H9 (cell line): ENCODE measurements around the gene CRYGS. TPM values are rescaled to one million over a fixed set of nuclear protein-coding genes. Genes with fewer than 3 reads are reported as not detected.
A peak's percentile ranks its signal among the peaks of the same experiment; 100 is the strongest.

Experiments used
- DNase-seq: peaks from one replicate; pipeline ENCODE4 v3.0.0-alpha.2; 2017
- H2AFZ ChIP-seq: one replicate; pipeline ENCODE4 v1.6.1; 2013; ENCODE audit warnings: mild to moderate bottlenecking, low read length, control low read depth, moderate library complexity
- H2AK5ac ChIP-seq: 2 replicates; pipeline ENCODE4 v1.6.1; 2013; ENCODE audit warnings: low read length, control low read depth, mixed read lengths; ENCODE audit not compliant: insufficient read length
- H2BK120ac ChIP-seq: one replicate; pipeline ENCODE4 v1.6.1; 2013; ENCODE audit warnings: low read depth, mild to moderate bottlenecking, low read length, control low read depth, inconsistent platforms; ENCODE audit not compliant: poor library complexity, severe bottlenecking
- H2BK12ac ChIP-seq: 2 replicates; pipeline ENCODE4 v1.6.1; 2013; ENCODE audit warnings: low read length, control low read depth, mixed read lengths, low read depth; ENCODE audit not compliant: insufficient read length
- H2BK15ac ChIP-seq: 2 replicates; pipeline ENCODE4 v1.6.1; 2013; ENCODE audit warnings: low read depth, low read length, control low read depth
- H2BK20ac ChIP-seq: one replicate; pipeline ENCODE4 v1.6.1; 2013; ENCODE audit warnings: low read depth, mild to moderate bottlenecking, low read length, control low read depth, inconsistent platforms; ENCODE audit not compliant: poor library complexity, severe bottlenecking
- H2BK5ac ChIP-seq: 2 replicates; pipeline ENCODE4 v1.6.1; 2013; ENCODE audit warnings: low read length, control low read depth, mixed read lengths; ENCODE audit not compliant: insufficient read length
- H3K14ac ChIP-seq: 2 replicates; pipeline ENCODE4 v1.6.1; 2013; ENCODE audit warnings: low read length, control low read depth; ENCODE audit not compliant: insufficient read depth
- H3K18ac ChIP-seq: 2 replicates; pipeline ENCODE4 v1.6.1; 2013; ENCODE audit warnings: low read depth, mild to moderate bottlenecking, mixed read lengths, low read length, control low read depth; ENCODE audit not compliant: insufficient read length
- H3K23ac ChIP-seq: 2 replicates; pipeline ENCODE4 v1.6.1; 2013; ENCODE audit warnings: low read length, control low read depth, mixed read lengths, low read depth; ENCODE audit not compliant: insufficient read length
- H3K23me2 ChIP-seq: 2 replicates; pipeline ENCODE4 v1.6.1; 2013; ENCODE audit warnings: low read depth, mild to moderate bottlenecking, mixed read lengths, low read length, control low read depth; ENCODE audit not compliant: insufficient read length, poor library complexity, severe bottlenecking
- H3K27ac ChIP-seq: 2 replicates; pipeline ENCODE4 v1.5.1; 2013; ENCODE audit warnings: low read length, control low read depth, mixed read lengths, low read depth; ENCODE audit not compliant: insufficient read length
- H3K27me3 ChIP-seq: 2 replicates; pipeline ENCODE4 v1.6.1; 2013; ENCODE audit warnings: low read length, control low read depth, inconsistent platforms; ENCODE audit not compliant: insufficient read depth
- H3K4ac ChIP-seq: 2 replicates; pipeline ENCODE4 v1.6.1; 2013; ENCODE audit warnings: low read depth, mild to moderate bottlenecking, control low read depth, inconsistent platforms, low read length, moderate library complexity
- H3K4me1 ChIP-seq: 2 replicates; pipeline ENCODE4 v1.6.1; 2013; ENCODE audit warnings: low read length, control low read depth, inconsistent platforms; ENCODE audit not compliant: insufficient read depth
- H3K4me2 ChIP-seq: 2 replicates; pipeline ENCODE4 v1.6.1; 2013; ENCODE audit warnings: low read length, control low read depth, mixed read lengths; ENCODE audit not compliant: insufficient read length, insufficient read depth
- H3K56ac ChIP-seq: 2 replicates; pipeline ENCODE4 v1.6.1; 2013; ENCODE audit warnings: low read depth, mild to moderate bottlenecking, mixed read lengths, low read length, control low read depth; ENCODE audit not compliant: insufficient read length
- H3K79me1 ChIP-seq: 2 replicates; pipeline ENCODE4 v1.6.1; 2013; ENCODE audit warnings: low read depth, mild to moderate bottlenecking, moderate library complexity, low read length, control low read depth, inconsistent platforms; ENCODE audit not compliant: insufficient read depth, poor library complexity, severe bottlenecking
- H3K79me2 ChIP-seq: 2 replicates; pipeline ENCODE4 v1.6.1; 2013; ENCODE audit warnings: low read length, control low read depth, inconsistent platforms; ENCODE audit not compliant: insufficient read depth
- H3K9ac ChIP-seq: 2 replicates; pipeline ENCODE4 v1.6.1; 2013; ENCODE audit warnings: low read length, control low read depth, mixed read lengths; ENCODE audit not compliant: insufficient read length; ENCODE audit errors: extremely low read depth
- H3K9me3 ChIP-seq: one replicate; pipeline ENCODE4 v1.6.1; 2013; ENCODE audit warnings: low read depth, low read length, inconsistent platforms; ENCODE audit not compliant: control insufficient read depth
- H3T11ph ChIP-seq: one replicate; pipeline ENCODE4 v1.6.1; 2013; ENCODE audit warnings: mild to moderate bottlenecking, low read length, control low read depth, inconsistent platforms
- H4K20me1 ChIP-seq: one replicate; pipeline ENCODE4 v1.6.1; 2013; ENCODE audit not compliant: control insufficient read depth, insufficient read length, insufficient read depth
- H4K5ac ChIP-seq: 2 replicates; pipeline ENCODE4 v1.6.1; 2013; ENCODE audit warnings: low read depth, mild to moderate bottlenecking, mixed read lengths, low read length, control low read depth; ENCODE audit not compliant: insufficient read length
- H4K8ac ChIP-seq: replicated peaks from 2 replicates; pipeline ENCODE4 v1.6.1; 2013; ENCODE audit warnings: low read length, control low read depth, mixed read lengths, low read depth; ENCODE audit not compliant: insufficient read length
- H4K91ac ChIP-seq: 2 replicates; pipeline ENCODE4 v1.6.1; 2013; ENCODE audit warnings: low read depth, mild to moderate bottlenecking, moderate library complexity, mixed read lengths, low read length, control low read depth; ENCODE audit not compliant: insufficient read length
- H3K27ac Mint-ChIP-seq, 3 experiments: 2 replicates in 2 of 3; 3 replicates in 1 of 3; pipeline ENCODE4 v1.8.0; 2020 to 2021; ENCODE audit warnings: mixed read lengths in 3 of 3, mild to moderate bottlenecking in 1 of 3, moderate library complexity in 1 of 3
- H3K27me3 Mint-ChIP-seq: 2 replicates; pipeline ENCODE4 v1.8.0; 2021; ENCODE audit warnings: low read depth, mild to moderate bottlenecking, moderate library complexity, mixed read lengths
- H3K36me3 Mint-ChIP-seq, 3 experiments: 2 replicates in 2 of 3; 3 replicates in 1 of 3; pipeline ENCODE4 v1.8.0; 2020 to 2021; ENCODE audit warnings: low read depth in 3 of 3, mixed read lengths in 3 of 3; ENCODE audit not compliant: insufficient read depth in 1 of 3
- H3K4me1 Mint-ChIP-seq, 2 experiments: 2 replicates each; pipeline ENCODE4 v1.8.0; 2020; ENCODE audit warnings: mixed read lengths in 2 of 2
- H3K4me3 Mint-ChIP-seq, 2 experiments: 2 replicates in 1 of 2; 3 replicates in 1 of 2; pipeline ENCODE4 v1.8.0; 2020 to 2021; ENCODE audit warnings: mild to moderate bottlenecking in 2 of 2, mixed read lengths in 2 of 2, moderate library complexity in 1 of 2
- H3K9me3 Mint-ChIP-seq, 2 experiments: 2 replicates in 1 of 2; 3 replicates in 1 of 2; pipeline ENCODE4 v1.8.0; 2020; ENCODE audit warnings: mild to moderate bottlenecking in 2 of 2, mixed read lengths in 2 of 2, moderate library complexity in 1 of 2
- WGBS: extraction: QIAGEN DNeasy Blood & Tissue Kit; methylation state at CpG from one replicate; pipeline ENCODE4 v1.1.7; 2013; ENCODE audit warnings: missing lambda C conversion rate, low lambda C conversion rate, mixed read lengths; ENCODE audit not compliant: insufficient read length; ENCODE audit errors: extremely low coverage; 5-methylcytosine and 5-hydroxymethylcytosine counted together
- total RNA-seq: library from RNA; stranded (reverse); gene quantifications from 2 replicates; pipeline ENCODE4 v1.2.1, GENCODE V29; 2021
- TF ChIP-seq, protein P1 (sequence below): fragments of 200-600 bp; sonication (generic); conservative IDR thresholded peaks from 3 replicates; pipeline ENCODE4 v1.8.0; 2021; ENCODE audit warnings: antibody characterized with exemption, mild to moderate bottlenecking

The CRYGS gene
- total RNA-seq, 1 experiment from 2014 or later = 1.0 TPM

DNA sequence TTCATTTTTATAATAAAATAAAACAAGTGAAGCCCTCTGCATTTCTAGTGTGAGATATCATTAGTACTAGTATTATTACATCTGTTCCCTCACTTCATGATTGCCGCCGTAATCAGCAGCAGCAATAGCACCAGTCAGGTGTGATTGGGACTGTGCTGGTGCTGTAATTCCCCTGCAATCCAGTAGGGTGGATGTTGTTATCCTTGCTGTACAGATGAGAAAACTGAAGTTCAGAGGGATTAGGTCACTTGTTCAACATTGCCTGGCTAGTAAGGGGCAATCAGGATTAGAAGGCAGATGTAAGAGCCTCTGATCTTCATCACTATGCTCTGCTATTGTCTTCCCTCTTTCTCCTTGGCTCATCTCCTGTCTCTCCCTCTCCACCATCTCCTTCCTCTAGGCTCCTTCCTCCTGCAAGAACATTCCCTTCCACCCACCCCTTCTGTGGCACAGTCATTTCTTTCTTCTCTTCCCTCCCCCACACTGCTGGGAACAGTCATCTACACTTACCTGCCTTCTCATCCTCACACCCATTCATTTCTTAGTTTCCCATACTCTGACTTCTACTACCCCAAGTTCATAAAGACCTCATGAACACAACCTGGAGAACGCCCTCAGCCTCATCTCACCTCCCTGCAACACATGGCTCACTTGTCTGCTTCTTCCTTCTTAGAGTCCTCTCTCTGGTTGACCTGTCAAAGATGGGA is 29.7 kb downstream of the CRYGS start:
- no peak overlapping the region for H4K8ac ChIP-seq
- no peak overlapping the region for H4K5ac ChIP-seq
- no peak overlapping the region for H3K14ac ChIP-seq
- H4K20me1 ChIP-seq = no peaks in the 10 kb centered on the region
- no peak overlapping the region for H3K4ac ChIP-seq
- no peak overlapping the region for H3K4me3 Mint-ChIP-seq
- no peak overlapping the region for H3T11ph ChIP-seq
- H2BK5ac ChIP-seq = no peak overlapping the region
- H3K23me2 ChIP-seq = no peaks in the 10 kb centered on the region
- no peaks in the 10 kb centered on the region for H3K36me3 Mint-ChIP-seq
- H3K4me1 ChIP-seq = no peaks in the 10 kb centered on the region
- no peaks in the 10 kb centered on the region for H3K9me3 Mint-ChIP-seq
- H2BK15ac ChIP-seq = no peak overlapping the region
- TF ChIP-seq, protein P1, sequence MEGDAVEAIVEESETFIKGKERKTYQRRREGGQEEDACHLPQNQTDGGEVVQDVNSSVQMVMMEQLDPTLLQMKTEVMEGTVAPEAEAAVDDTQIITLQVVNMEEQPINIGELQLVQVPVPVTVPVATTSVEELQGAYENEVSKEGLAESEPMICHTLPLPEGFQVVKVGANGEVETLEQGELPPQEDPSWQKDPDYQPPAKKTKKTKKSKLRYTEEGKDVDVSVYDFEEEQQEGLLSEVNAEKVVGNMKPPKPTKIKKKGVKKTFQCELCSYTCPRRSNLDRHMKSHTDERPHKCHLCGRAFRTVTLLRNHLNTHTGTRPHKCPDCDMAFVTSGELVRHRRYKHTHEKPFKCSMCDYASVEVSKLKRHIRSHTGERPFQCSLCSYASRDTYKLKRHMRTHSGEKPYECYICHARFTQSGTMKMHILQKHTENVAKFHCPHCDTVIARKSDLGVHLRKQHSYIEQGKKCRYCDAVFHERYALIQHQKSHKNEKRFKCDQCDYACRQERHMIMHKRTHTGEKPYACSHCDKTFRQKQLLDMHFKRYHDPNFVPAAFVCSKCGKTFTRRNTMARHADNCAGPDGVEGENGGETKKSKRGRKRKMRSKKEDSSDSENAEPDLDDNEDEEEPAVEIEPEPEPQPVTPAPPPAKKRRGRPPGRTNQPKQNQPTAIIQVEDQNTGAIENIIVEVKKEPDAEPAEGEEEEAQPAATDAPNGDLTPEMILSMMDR = peak; percentile 66
- H3K79me1 ChIP-seq = no peaks in the 10 kb centered on the region
- H3K18ac ChIP-seq = no peak overlapping the region
- H3K9ac ChIP-seq = no peak overlapping the region
- no peak overlapping the region for H3K56ac ChIP-seq
- WGBS = no CpG with 5 or more reads among the region's 3 CpGs
- no peak overlapping the region for H3K27ac Mint-ChIP-seq
- peaks cover 19% of the 10 kb centered on the region for H3K27me3 Mint-ChIP-seq
- no peak overlapping the region for H2AFZ ChIP-seq
- H3K9me3 ChIP-seq = no peaks in the 10 kb centered on the region
- H2AK5ac ChIP-seq = no peak overlapping the region
- no peak overlapping the region for H3K23ac ChIP-seq
- no peaks in the 10 kb centered on the region; the same call in 1 of the 2 replicates for H3K79me2 ChIP-seq
- no peak overlapping the region for H2BK120ac ChIP-seq
- no peak overlapping the region for H4K91ac ChIP-seq
- H3K4me2 ChIP-seq = no peak overlapping the region
- peaks cover 12 to 15% of the 10 kb centered on the region in 2 experiments for H3K4me1 Mint-ChIP-seq
- H2BK12ac ChIP-seq = no peak overlapping the region
- DNase-seq = peak; percentile 49
- no peaks in the 10 kb centered on the region for H3K27me3 ChIP-seq
- no peak overlapping the region for H3K27ac ChIP-seq
- H2BK20ac ChIP-seq = no peak overlapping the region
